ENCODE results near the gene CEP85L.

The CEP85L gene

DNA sequence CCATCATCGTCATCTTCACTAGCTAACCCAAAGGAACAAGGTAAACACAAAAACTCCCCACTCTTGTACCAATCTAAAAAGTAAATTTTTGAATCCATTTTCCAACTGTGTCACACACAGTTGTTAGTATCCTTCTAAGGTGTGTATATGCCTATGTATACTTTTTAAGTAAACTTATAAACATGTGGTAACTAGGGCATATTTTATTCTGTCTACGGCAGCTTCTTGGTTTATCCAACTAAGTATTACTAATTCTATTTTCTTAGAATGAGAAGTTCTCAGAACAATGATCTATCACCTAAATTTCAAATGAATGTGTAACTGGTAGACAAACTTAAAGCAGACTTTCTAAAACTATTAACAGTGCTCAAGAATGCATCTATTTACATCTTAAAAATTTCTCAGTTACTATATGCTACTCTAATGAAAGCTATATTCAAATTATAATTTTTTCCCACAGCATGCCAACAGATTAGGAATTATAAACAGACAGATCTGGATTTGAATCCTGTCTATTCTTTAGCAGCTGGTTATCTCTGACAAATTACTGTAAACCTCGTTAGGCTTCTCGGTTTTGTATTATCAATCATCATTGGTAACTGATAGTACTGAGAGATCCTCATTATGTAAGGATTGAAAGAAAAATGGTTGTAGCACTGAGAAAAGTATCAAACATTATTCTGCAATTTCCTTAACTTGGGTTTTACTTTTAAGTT is 105.1 kb downstream of the CEP85L start:
- in situ Hi-C loops (cut with HindIII; ENCODE audit: low sequenced_read_pairs): no loop called here

DNA sequence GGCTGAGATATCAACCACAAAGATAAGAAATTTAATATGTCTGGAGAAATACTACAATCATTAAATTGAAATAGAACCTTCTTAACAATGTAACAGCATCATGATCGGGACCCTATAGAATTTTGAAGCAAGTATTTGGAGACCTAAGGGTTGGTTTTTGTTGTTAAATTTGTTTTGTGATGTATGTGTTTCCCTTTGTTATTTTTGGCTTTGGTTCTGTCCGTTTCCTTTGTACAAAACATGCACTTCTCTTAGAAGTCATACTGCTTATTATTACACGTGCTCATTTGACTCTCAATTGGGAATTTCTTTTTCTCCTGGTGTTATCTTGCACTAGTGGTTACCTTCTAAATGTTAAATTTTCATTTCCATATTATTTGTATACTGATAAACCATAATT is 107.3 kb downstream of the CEP85L start:
- in situ Hi-C loops (cut with HindIII; ENCODE audit: low sequenced_read_pairs): no loop called here

GRCh38 chr6:118542184-118542952 is 109.0 kb downstream of the CEP85L start:
- in situ Hi-C loops (cut with HindIII; ENCODE audit: low sequenced_read_pairs): no loop called here

DNA sequence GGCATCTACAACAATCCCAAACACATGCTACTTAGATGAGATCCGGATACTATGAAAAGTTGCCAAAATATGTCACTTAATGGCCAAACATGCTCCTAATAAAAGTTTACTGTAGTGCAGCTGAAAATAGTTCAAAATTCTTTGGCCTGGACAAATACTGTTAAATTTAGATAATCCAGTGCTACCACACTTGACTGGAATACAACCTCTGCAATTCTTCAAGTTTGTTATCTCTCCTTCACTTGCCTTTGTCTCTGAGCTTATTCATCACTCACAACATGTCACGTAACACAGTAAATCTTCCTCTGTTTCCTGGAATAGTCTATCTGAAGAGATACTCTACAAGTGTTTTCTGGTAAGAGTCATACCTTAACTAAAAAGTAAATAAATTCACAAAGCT is 113.8 kb downstream of the CEP85L start:
- in situ Hi-C loops (cut with HindIII; ENCODE audit: low sequenced_read_pairs): no loop called here

GRCh38 chr6:118536478-118536877 is 114.9 kb downstream of the CEP85L start:
- in situ Hi-C loops (cut with HindIII; ENCODE audit: low sequenced_read_pairs): no loop called here

GRCh38 chr6:118535176-118535844 is 116.1 kb downstream of the CEP85L start:
- in situ Hi-C loops (cut with HindIII; ENCODE audit: low sequenced_read_pairs): no loop called here

DNA sequence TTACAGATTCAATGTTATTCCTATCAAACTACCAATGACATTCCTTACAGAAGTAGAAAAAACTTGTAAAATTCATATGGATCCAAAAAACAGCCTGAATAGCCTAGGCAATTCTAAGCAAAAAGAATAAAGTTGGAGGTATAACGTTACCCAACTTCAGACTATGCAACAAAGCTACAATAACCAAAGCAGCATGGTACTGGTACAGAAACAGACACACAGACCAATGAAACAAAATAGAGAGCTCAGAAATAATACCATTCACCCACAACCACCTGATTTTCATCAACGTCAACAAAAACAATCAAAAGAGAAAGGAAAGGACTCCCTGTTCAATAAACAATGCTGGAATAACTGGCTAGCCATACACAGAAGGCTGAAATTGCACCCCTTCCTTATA is 120.4 kb downstream of the CEP85L start:
- in situ Hi-C loops (cut with HindIII; ENCODE audit: low sequenced_read_pairs): no loop called here

GRCh38 chr6:118529756-118530155 is 121.6 kb downstream of the CEP85L start:
- in situ Hi-C loops (cut with HindIII; ENCODE audit: low sequenced_read_pairs): no loop called here

GRCh38 chr6:118528129-118528528 is 123.3 kb downstream of the CEP85L start:
- in situ Hi-C loops (cut with HindIII; ENCODE audit: low sequenced_read_pairs): no loop called here

DNA sequence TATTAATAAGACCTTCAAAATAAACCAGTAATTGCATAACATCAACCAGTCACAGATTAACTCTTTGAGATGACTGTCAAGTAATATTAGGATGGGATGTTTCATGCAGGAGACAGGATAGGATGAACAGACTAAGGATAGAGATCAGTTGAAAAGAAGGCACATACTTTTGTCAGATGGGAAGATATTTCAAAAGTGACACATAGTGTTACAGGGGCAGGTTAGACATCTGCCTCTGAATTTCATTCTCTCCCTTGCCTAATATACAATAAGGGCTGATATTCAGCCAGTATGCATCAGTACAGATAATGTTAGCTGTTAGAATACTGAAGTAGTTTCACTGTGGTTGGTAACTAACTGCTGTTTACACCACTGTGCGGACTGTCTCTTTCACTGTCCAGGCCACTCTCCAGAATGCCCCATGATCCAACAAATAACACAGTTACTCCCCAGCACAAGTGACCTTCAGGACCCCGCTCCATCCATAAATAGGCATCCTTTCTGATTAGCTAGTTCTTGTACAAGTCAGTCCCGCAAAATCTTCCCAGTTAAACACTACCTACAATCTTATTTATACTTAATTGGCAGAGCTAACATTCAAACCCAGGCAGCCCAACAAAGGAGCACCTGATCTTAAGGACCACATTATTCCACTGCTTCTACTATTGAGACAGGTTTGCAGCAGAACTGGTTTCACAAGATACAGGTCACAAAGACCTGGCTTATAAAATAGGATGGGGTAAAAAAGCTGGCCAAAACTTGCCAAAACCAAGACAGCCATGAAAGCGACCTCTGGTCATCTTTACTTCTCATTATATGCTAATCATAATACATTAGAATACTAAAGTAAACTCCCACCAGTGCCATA is 125.2 kb downstream of the CEP85L start:
- in situ Hi-C loops (cut with HindIII; ENCODE audit: low sequenced_read_pairs): no loop called here

GRCh38 chr6:118524686-118525085 is 126.7 kb downstream of the CEP85L start:
- in situ Hi-C loops (cut with HindIII; ENCODE audit: low sequenced_read_pairs): no loop called here

DNA sequence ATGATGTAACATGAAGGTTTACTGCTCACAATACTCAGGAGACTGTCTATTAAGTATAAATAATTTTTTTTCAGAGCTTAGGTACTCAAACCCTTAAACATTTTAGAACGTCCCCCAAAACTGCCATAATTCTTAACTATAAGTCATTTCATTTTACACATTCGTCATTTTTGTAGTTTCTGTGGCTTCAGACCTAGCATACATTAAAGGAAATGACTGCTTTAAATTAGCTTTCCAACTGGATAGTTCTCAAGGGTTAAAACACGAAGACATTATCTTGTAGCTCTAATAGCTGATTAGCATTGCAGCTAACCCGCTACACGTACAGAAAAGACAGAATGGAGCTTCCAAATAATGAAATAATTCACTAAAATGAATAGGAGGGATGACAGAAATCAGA is 128.2 kb downstream of the CEP85L start:
- in situ Hi-C loops (cut with HindIII; ENCODE audit: low sequenced_read_pairs): no loop called here

- in situ Hi-C loops (cut with HindIII; ENCODE audit: low sequenced_read_pairs): no loop called here
Observed at GRCh38 chr6:118522422-118522821, 129.0 kb downstream of the CEP85L start.

- in situ Hi-C loops (cut with HindIII; ENCODE audit: low sequenced_read_pairs): no loop called here
Observed at GRCh38 chr6:118514689-118515088, 136.7 kb downstream of the CEP85L start.

DNA sequence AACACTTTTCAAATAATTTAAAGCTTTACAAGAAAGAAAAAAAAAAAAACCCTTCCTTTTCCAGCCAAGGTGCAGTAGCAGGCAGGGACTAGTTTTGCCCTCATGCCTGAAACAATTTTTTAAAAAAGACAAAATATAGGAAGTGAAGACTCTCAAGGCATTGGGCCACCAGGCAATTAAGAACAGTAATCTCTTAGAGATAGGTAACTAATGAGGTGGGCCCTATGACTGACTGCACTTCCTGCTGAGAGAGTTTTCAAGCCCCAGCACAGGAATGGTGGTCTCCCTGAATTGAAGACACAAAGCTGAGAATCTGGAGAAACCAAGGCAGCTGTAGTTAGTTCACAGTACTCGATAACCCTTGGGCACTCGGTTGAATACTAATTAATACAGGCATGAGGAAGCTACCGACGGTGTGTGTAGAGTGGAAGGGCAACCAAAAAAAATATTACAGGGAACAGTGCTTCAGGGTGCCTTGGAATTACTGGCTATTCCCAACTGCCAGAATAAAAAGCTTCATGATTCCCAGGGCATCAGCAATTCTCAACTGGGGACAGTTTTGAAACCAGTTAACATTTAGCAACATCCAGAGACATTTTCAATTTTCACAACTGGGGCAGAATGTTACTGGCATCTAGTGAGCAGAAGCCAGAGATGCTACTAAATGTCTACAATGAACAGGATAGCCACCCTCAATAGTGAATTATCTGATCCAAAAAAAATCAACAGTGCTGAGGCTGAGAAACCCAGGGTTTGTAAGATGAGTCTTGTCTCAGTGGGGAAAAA is 139.3 kb downstream of the CEP85L start:
- in situ Hi-C loops (cut with HindIII; ENCODE audit: low sequenced_read_pairs): no loop called here

GRCh38 chr6:118509009-118509617 is 142.3 kb downstream of the CEP85L start:
- in situ Hi-C loops (cut with HindIII; ENCODE audit: low sequenced_read_pairs): no loop called here

- in situ Hi-C loops (cut with HindIII; ENCODE audit: low sequenced_read_pairs): no loop called here
Observed at GRCh38 chr6:118507636-118508035, 143.8 kb downstream of the CEP85L start.

GRCh38 chr6:118506071-118506638 is 145.2 kb downstream of the CEP85L start:
- in situ Hi-C loops (cut with HindIII; ENCODE audit: low sequenced_read_pairs): no loop called here

DNA sequence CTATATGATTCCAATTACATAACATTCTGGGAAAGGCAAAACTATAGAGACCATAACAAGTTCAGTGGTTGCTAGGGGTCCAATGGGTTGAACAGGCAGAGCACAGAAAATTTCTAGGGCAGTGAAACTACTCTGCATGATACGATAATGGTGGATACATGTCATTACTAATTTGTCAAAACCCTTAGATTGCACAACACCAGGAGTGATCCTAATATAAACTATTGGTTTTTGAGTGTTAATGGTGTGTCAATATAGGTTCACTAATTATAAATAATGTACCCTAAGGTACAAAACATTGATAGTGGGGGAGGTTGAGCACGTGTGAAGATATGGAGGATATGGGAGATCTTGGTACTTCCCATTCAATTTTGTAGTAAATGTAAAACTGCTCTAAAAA is 145.7 kb downstream of the CEP85L start:
- in situ Hi-C loops (cut with HindIII; ENCODE audit: low sequenced_read_pairs): no loop called here

All from DLD1 (cell line).